Hepatocyte (in vitro differentiated cells): ENCODE results near the gene DMRTC2. TPM values are rescaled to one million over a fixed set of nuclear protein-coding genes. Genes with fewer than 3 reads are reported as not detected.

Experiments used
- DNase-seq: peaks from one replicate; pipeline ENCODE4 v3.0.0-alpha.2; 2016; ENCODE audit warnings: low spot score
- H2AFZ ChIP-seq: fragments of 200-600 bp; sonication (generic); 2 replicates; pipeline ENCODE4 v1.6.0; 2016; ENCODE audit warnings: antibody characterized with exemption, mild to moderate bottlenecking
- H3K27ac ChIP-seq: fragments of 200-600 bp; sonication (generic); 2 replicates; pipeline ENCODE4 v1.5.1; 2016; ENCODE audit warnings: mild to moderate bottlenecking
- H3K27me3 ChIP-seq: fragments of 200-600 bp; sonication (generic); 2 replicates; pipeline ENCODE4 v1.6.1; 2016
- H3K36me3 ChIP-seq: fragments of 200-600 bp; sonication (generic); replicated peaks from 2 replicates; pipeline ENCODE4 v1.5.1; 2016; ENCODE audit warnings: low read depth; ENCODE audit not compliant: insufficient read depth
- H3K4me1 ChIP-seq: fragments of 200-600 bp; sonication (generic); 2 replicates; pipeline ENCODE4 v1.5.1; 2016; ENCODE audit warnings: mild to moderate bottlenecking, moderate library complexity; ENCODE audit not compliant: insufficient read depth
- H3K4me2 ChIP-seq: fragments of 200-600 bp; sonication (generic); 2 replicates; pipeline ENCODE4 v1.6.0; 2016
- H3K4me3 ChIP-seq: fragments of 200-600 bp; sonication (generic); 2 replicates; pipeline ENCODE4 v1.5.1; 2016; ENCODE audit warnings: mild to moderate bottlenecking
- H3K79me2 ChIP-seq: fragments of 200-600 bp; sonication (generic); 2 replicates; pipeline ENCODE4 v1.6.0; 2017; ENCODE audit warnings: mild to moderate bottlenecking
- H3K9me2 ChIP-seq: fragments of 200-600 bp; sonication (generic); replicated peaks from 2 replicates; pipeline ENCODE4 v1.6.0; 2017; ENCODE audit warnings: mild to moderate bottlenecking; ENCODE audit not compliant: insufficient read depth
- H3K9me3 ChIP-seq: fragments of 200-600 bp; sonication (generic); 2 replicates; pipeline ENCODE4 v1.5.1; 2016; ENCODE audit warnings: low read depth, mild to moderate bottlenecking
- H4K20me1 ChIP-seq: fragments of 200-600 bp; sonication (generic); 2 replicates; pipeline ENCODE4 v1.6.0; 2016; ENCODE audit warnings: mild to moderate bottlenecking; ENCODE audit not compliant: insufficient read depth, poor library complexity, severe bottlenecking
- CTCF ChIP-seq: fragments of 200-600 bp; sonication (generic); IDR thresholded peaks from 2 replicates; pipeline ENCODE4 v1.5.1; 2016; ENCODE audit warnings: antibody characterized with exemption, mild to moderate bottlenecking; ENCODE audit not compliant: poor library complexity
- EZH2 ChIP-seq: fragments of 200-600 bp; sonication (generic); IDR thresholded peaks from 2 replicates; pipeline ENCODE4 v1.6.1; 2016; ENCODE audit warnings: antibody characterized with exemption, mild to moderate bottlenecking, borderline replicate concordance
- EZH2phosphoT487 ChIP-seq: fragments of 200-600 bp; sonication (generic); IDR thresholded peaks from one replicate; pipeline ENCODE4 v1.6.1; 2018; ENCODE audit warnings: antibody characterized with exemption, mild to moderate bottlenecking, low read depth, moderate library complexity; ENCODE audit not compliant: unreplicated experiment, severe bottlenecking
- WGBS: methylation state at CpG from one replicate; pipeline ENCODE4 v1.1.6; 2016; ENCODE audit warnings: low lambda C conversion rate; ENCODE audit errors: missing lambda C conversion rate; 5-methylcytosine and 5-hydroxymethylcytosine counted together
- polyA plus RNA-seq: library from polyadenylated mRNA; unstranded; fragments of >200 nt; fragmentation: Nextera tagmentation; extraction: Ambion mirVana; gene quantifications from 2 replicates; pipeline ENCODE4 v1.2.1, GENCODE V29; 2016
- total RNA-seq: library from RNA; depleted of rRNA; stranded (reverse); fragments of >200 nt; gene quantifications from 2 replicates; pipeline ENCODE4 v1.2.3, GENCODE V29; 2014

DMRTC2 gene
- total and polyA plus RNA-seq, 2 experiments from 2014 or later: not detected

GRCh38 chr19:41853768-41854167 lies 8.9 kb downstream of the DMRTC2 start:
- peaks cover 23% of the 10 kb centered on the region for H3K27me3 ChIP-seq
- no peaks in the 10 kb centered on the region for H3K4me1 ChIP-seq
- DNase-seq: no peak
- H3K9me3 ChIP-seq: no peaks in the 10 kb centered on the region
- no peak overlapping the region for H2AFZ ChIP-seq
- WGBS: 57% methylated on average over 2 of the region's 2 CpGs
- H3K4me2 ChIP-seq: no peak overlapping the region
- H3K36me3 ChIP-seq: no peaks in the 10 kb centered on the region
- H3K27ac ChIP-seq: no peak overlapping the region
- H3K79me2 ChIP-seq: no peaks in the 10 kb centered on the region
- H4K20me1 ChIP-seq: no peaks in the 10 kb centered on the region
- H3K4me3 ChIP-seq: no peak overlapping the region
- no peak for TF ChIP-seq EZH2phosphoT487
- no peak for TF ChIP-seq CTCF
- no peak for TF ChIP-seq EZH2
- no peaks in the 10 kb centered on the region for H3K9me2 ChIP-seq

GRCh38 chr19:41859213-41859617 lies 14.4 kb downstream of the DMRTC2 start:
- Histone ChIP-seq H4K20me1 (peaks cover 30% of the 10 kb centered on the region), H3K36me3 (no peaks in the 10 kb centered on the region), H2AFZ (peak overlapping the region; percentile 51), H3K27me3 (no peaks in the 10 kb centered on the region), H3K27ac (peak overlapping the region; percentile 53), H3K4me1 (peaks cover 14% of the 10 kb centered on the region), H3K4me3 (peak overlapping the region; percentile 10), H3K4me2 (peak overlapping the region; percentile 77), H3K79me2 (peaks cover 37% of the 10 kb centered on the region), H3K9me2 (no peaks in the 10 kb centered on the region), H3K9me3 (no peaks in the 10 kb centered on the region)
- 4% methylated on average over 8 of the region's 8 CpGs for WGBS
- no peak for DNase-seq
- TF ChIP-seq CTCF: no peak
- TF ChIP-seq EZH2phosphoT487: no peak
- no peak for TF ChIP-seq EZH2

GRCh38 chr19:41859618-41860418 lies 15.0 kb downstream of the DMRTC2 start, which contains the start of gene RPS19:
TSS of gene RPS19 (plus strand) at chr19:41860255. CDS start at chr19:41860775, 520 bp downstream.
- Histone ChIP-seq H3K36me3 (no peaks in the 10 kb centered on the region), H3K79me2 (peaks cover 43% of the 10 kb centered on the region), H3K27me3 (no peaks in the 10 kb centered on the region), H2AFZ (peak within 1 kb of the TSS; percentile 51), H3K27ac (peak within 1 kb of the TSS; percentile 96), H4K20me1 (peaks cover 36% of the 10 kb centered on the region), H3K4me1 (peaks cover 14% of the 10 kb centered on the region), H3K4me2 (peak within 1 kb of the TSS; percentile 97), H3K4me3 (peak within 1 kb of the TSS; percentile 69), H3K9me2 (no peaks in the 10 kb centered on the region), H3K9me3 (no peaks in the 10 kb centered on the region)
- WGBS: 1% methylated on average over 71 of the region's 76 CpGs
- peak; percentile 99 for DNase-seq
- TF ChIP-seq CTCF: peak; percentile 49
- no peak for TF ChIP-seq EZH2
- TF ChIP-seq EZH2phosphoT487: no peak
